ENCODE results near the gene PHKG1. TPM values are rescaled to one million over a fixed set of nuclear protein-coding genes. Genes with fewer than 3 reads are reported as not detected.
A peak's percentile ranks its signal among the peaks of the same experiment; 100 is the strongest.
"Not testable (repeated sequence)": the region's sequence is repeated elsewhere in the genome, so short reads cannot be mapped to it uniquely, and the experiment has no call there.

The PHKG1 gene
- total RNA-seq, 1 donor from 2014 or later: 0.99 TPM

GRCh38 chr7:56097700-56098099 is 4.9 kb upstream of the PHKG1 start:
- TF ChIP-seq CTCF (IDR thresholded peaks at IDR 0.05): no peak
- peaks cover 20% of the 10 kb centered on the region for H3K36me3 Mint-ChIP-seq (ENCODE audit: unreplicated experiment)
- no peaks in the 10 kb centered on the region for H3K9me3 Mint-ChIP-seq (ENCODE audit: unreplicated experiment)
- no peak overlapping the region for H3K27ac Mint-ChIP-seq (ENCODE audit: unreplicated experiment)
- H3K27me3 Mint-ChIP-seq (ENCODE audit: unreplicated experiment): no peaks in the 10 kb centered on the region
- no peak overlapping the region for H3K4me3 Mint-ChIP-seq (ENCODE audit: unreplicated experiment)
- H3K4me1 Mint-ChIP-seq (ENCODE audit: unreplicated experiment): peaks cover 8% of the 10 kb centered on the region
- DNase-seq (ENCODE audit: extremely low spot score, unreplicated experiment): no peak

- not testable (repeated sequence) for DNase-seq (ENCODE audit: extremely low spot score, unreplicated experiment)
Measured at GRCh38 chr7:56092388-56092787, 364 bp downstream of the PHKG1 start.

GRCh38 chr7:56091591-56091990 is 1.2 kb downstream of the PHKG1 start:
- Mint-ChIP-seq H3K4me3 (ENCODE audit: unreplicated experiment) (no peak overlapping the region), H3K9me3 (ENCODE audit: unreplicated experiment) (no peaks in the 10 kb centered on the region), H3K36me3 (ENCODE audit: unreplicated experiment) (peaks cover 6% of the 10 kb centered on the region), H3K4me1 (ENCODE audit: unreplicated experiment) (peaks cover 13% of the 10 kb centered on the region), H3K27me3 (ENCODE audit: unreplicated experiment) (no peaks in the 10 kb centered on the region), H3K27ac (ENCODE audit: unreplicated experiment) (peak overlapping the region; percentile 59)
- no peak for TF ChIP-seq CTCF (IDR thresholded peaks at IDR 0.05)
- DNase-seq (ENCODE audit: extremely low spot score, unreplicated experiment): no peak

More at GRCh38 chr7:56092388-56092787, 364 bp downstream of the PHKG1 start:
- Mint-ChIP-seq H3K27ac (ENCODE audit: unreplicated experiment) (peak overlapping the region; percentile 59), H3K4me1 (ENCODE audit: unreplicated experiment) (peaks cover 13% of the 10 kb centered on the region)
- H3K9me3 Mint-ChIP-seq (ENCODE audit: unreplicated experiment); H3K4me3 Mint-ChIP-seq (ENCODE audit: unreplicated experiment); H3K27me3 Mint-ChIP-seq (ENCODE audit: unreplicated experiment); H3K36me3 Mint-ChIP-seq (ENCODE audit: unreplicated experiment): not testable (repeated sequence)

- Mint-ChIP-seq H3K27me3 (ENCODE audit: unreplicated experiment) (no peaks in the 10 kb centered on the region), H3K27ac (ENCODE audit: unreplicated experiment) (no peak overlapping the region), H3K4me3 (ENCODE audit: unreplicated experiment) (no peak overlapping the region), H3K9me3 (ENCODE audit: unreplicated experiment) (no peaks in the 10 kb centered on the region), H3K36me3 (ENCODE audit: unreplicated experiment) (peaks cover 8% of the 10 kb centered on the region), H3K4me1 (ENCODE audit: unreplicated experiment) (peaks cover 7% of the 10 kb centered on the region)
- DNase-seq (ENCODE audit: extremely low spot score, unreplicated experiment): no peak
- no peak for TF ChIP-seq CTCF (IDR thresholded peaks at IDR 0.05)
Measured at GRCh38 chr7:56087445-56087844, 5.3 kb downstream of the PHKG1 start.

GRCh38 chr7:56086761-56087160 is 6.0 kb downstream of the PHKG1 start:
- peaks cover 5% of the 10 kb centered on the region for H3K4me1 Mint-ChIP-seq (ENCODE audit: unreplicated experiment)
- no peaks in the 10 kb centered on the region for H3K27me3 Mint-ChIP-seq (ENCODE audit: unreplicated experiment)
- H3K9me3 Mint-ChIP-seq (ENCODE audit: unreplicated experiment): no peaks in the 10 kb centered on the region
- no peak overlapping the region for H3K4me3 Mint-ChIP-seq (ENCODE audit: unreplicated experiment)
- no peak overlapping the region for H3K27ac Mint-ChIP-seq (ENCODE audit: unreplicated experiment)
- no peak for DNase-seq (ENCODE audit: extremely low spot score, unreplicated experiment)
- peaks cover 8% of the 10 kb centered on the region for H3K36me3 Mint-ChIP-seq (ENCODE audit: unreplicated experiment)
- TF ChIP-seq CTCF (IDR thresholded peaks at IDR 0.05): no peak
